Tibial nerve (tissue), 4 donors: ENCODE data around the gene ACAD9.

ENCODE experiments used
- CTCF ChIP-seq, 5 experiments: fragments of 200-600 bp in 3 of 5; fragments of 450-650 bp in 2 of 5; sonication (generic) in 3 of 5; IDR thresholded peaks; one replicate each; pipeline ENCODE4 v1.5.1; 2016 to 2019; ENCODE audit warnings: antibody characterized with exemption in 5 of 5, mild to moderate bottlenecking in 3 of 5, moderate library complexity in 2 of 5
- EP300 ChIP-seq, 2 donors: sonication (generic); formaldehyde crosslinking; IDR thresholded peaks; one replicate each; pipeline ENCODE4 v1.6.1; 2017; ENCODE audit warnings: antibody characterized with exemption in 2 of 2, mild to moderate bottlenecking in 1 of 2
- POLR2A ChIP-seq, 2 donors: fragments of 450-650 bp; IDR thresholded peaks; one replicate each; pipeline ENCODE4 v1.6.1; 2017; ENCODE audit warnings: antibody characterized with exemption in 2 of 2, mild to moderate bottlenecking in 2 of 2, moderate library complexity in 2 of 2

GRCh38 chr3:128882719-128883118, 3.3 kb downstream of the ACAD9 start:
- TF ChIP-seq CTCF (IDR thresholded peaks at IDR 0.05) = no peak
- no peak for TF ChIP-seq POLR2A (IDR thresholded peaks at IDR 0.05)
- no peak for TF ChIP-seq EP300 (IDR thresholded peaks at IDR 0.05)
